Mesothelial cell of epicardium (in vitro differentiated cells): ENCODE results near the gene BMP6. TPM values are rescaled to one million over a fixed set of nuclear protein-coding genes. Genes with fewer than 3 reads are reported as not detected.

Experiments used
- DNase-seq, 2 experiments: peaks; one replicate each; pipeline ENCODE4 v3.0.0; 2021; ENCODE audit warnings: low spot score in 2 of 2; ENCODE audit not compliant: unreplicated experiment in 2 of 2
- H3K27ac Mint-ChIP-seq: 2 replicates; pipeline ENCODE4 v1.8.0; 2021; ENCODE audit warnings: mixed read lengths
- H3K27me3 Mint-ChIP-seq: 2 replicates; pipeline ENCODE4 v1.8.0; 2021; ENCODE audit warnings: low read depth, mixed read lengths
- H3K36me3 Mint-ChIP-seq: 2 replicates; pipeline ENCODE4 v1.8.0; 2021; ENCODE audit warnings: mixed read lengths
- H3K4me1 Mint-ChIP-seq: 2 replicates; pipeline ENCODE4 v1.8.0; 2021; ENCODE audit warnings: mixed read lengths
- H3K4me3 Mint-ChIP-seq: 2 replicates; pipeline ENCODE4 v1.8.0; 2021; ENCODE audit warnings: mild to moderate bottlenecking, moderate library complexity, mixed read lengths
- H3K9me3 Mint-ChIP-seq: 2 replicates; pipeline ENCODE4 v1.8.0; 2021; ENCODE audit warnings: mixed read lengths
- total RNA-seq: library from RNA; stranded (reverse); gene quantifications from 3 replicates; pipeline ENCODE4 v1.2.1, GENCODE V29; 2021
- TF ChIP-seq, protein P1 (sequence below): fragments of 200-600 bp; sonication (generic); IDR thresholded peaks from one replicate; pipeline ENCODE4 v1.5.0; 2021; ENCODE audit warnings: antibody characterized with exemption; ENCODE audit not compliant: unreplicated experiment

The BMP6 gene
- total RNA-seq, 1 donor from 2014 or later = 3.6 TPM

DNA sequence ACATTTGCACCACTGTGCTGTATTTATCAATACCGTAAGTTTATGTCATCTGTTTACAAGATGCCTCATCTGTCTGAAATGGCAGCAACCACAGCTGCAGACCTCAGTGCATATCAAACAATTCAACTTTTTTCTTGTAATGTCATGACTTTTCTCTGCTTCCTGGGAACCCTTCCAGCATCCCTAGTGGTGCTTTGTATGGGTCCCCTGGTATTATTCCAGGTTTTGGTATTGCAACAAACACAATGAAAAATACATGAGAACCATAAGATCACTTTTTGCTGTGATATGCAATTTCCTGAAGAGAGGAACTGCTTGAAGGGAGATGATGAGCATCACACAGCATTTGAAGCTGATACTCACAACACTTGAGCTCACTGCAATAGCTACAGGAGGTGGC is 196.7 kb downstream of the BMP6 start:
- Mint-ChIP-seq H3K27me3 (peaks cover 4% of the 10 kb centered on the region), H3K36me3 (peaks cover 3% of the 10 kb centered on the region), H3K4me3 (no peak overlapping the region), H3K9me3 (peaks cover 25% of the 10 kb centered on the region), H3K27ac (no peak overlapping the region), H3K4me1 (no peaks in the 10 kb centered on the region)
- TF ChIP-seq, protein P1, sequence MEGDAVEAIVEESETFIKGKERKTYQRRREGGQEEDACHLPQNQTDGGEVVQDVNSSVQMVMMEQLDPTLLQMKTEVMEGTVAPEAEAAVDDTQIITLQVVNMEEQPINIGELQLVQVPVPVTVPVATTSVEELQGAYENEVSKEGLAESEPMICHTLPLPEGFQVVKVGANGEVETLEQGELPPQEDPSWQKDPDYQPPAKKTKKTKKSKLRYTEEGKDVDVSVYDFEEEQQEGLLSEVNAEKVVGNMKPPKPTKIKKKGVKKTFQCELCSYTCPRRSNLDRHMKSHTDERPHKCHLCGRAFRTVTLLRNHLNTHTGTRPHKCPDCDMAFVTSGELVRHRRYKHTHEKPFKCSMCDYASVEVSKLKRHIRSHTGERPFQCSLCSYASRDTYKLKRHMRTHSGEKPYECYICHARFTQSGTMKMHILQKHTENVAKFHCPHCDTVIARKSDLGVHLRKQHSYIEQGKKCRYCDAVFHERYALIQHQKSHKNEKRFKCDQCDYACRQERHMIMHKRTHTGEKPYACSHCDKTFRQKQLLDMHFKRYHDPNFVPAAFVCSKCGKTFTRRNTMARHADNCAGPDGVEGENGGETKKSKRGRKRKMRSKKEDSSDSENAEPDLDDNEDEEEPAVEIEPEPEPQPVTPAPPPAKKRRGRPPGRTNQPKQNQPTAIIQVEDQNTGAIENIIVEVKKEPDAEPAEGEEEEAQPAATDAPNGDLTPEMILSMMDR = no peak
- no peak for DNase-seq

GRCh38 chr6:7924867-7925266 is 199.0 kb downstream of the BMP6 start:
- Mint-ChIP-seq H3K27me3 (peaks cover 10% of the 10 kb centered on the region), H3K4me1 (no peaks in the 10 kb centered on the region), H3K4me3 (no peak overlapping the region), H3K9me3 (peaks cover 26% of the 10 kb centered on the region), H3K27ac (no peak overlapping the region), H3K36me3 (peaks cover 3% of the 10 kb centered on the region)
- no peak for DNase-seq
- TF ChIP-seq, protein P1 = no peak

Other genes starting within 250 kb of the BMP6 start
- gene DSP, start 184.4 kb upstream of the BMP6 start, total RNA-seq = 163 to 172 TPM (median 171 TPM) in 3 replicates
- gene SNRNP48, start 135.9 kb upstream of the BMP6 start, total RNA-seq = 11.9 to 14.2 TPM (median 13.0 TPM) in 3 replicates
- gene TXNDC5, start 184.7 kb downstream of the BMP6 start, total RNA-seq = 120 to 127 TPM (median 126 TPM) in 3 replicates